HG03196 (cell line): Measurements from ENCODE around the gene RENBP.
"Not testable (repeated sequence)": the region's sequence is repeated elsewhere in the genome, so short reads cannot be mapped to it uniquely, and the experiment has no call there.

ENCODE experiments used
- ATAC-seq: cut with Tn5 transposase; IDR thresholded peaks from one replicate; pipeline ENCODE4 v1.9.1; 2021; ENCODE audit not compliant: unreplicated experiment

The RENBP gene

GRCh38 chrX:153944140-153944799 lies at the start of gene RENBP:
RENBP (minus strand) TSS chrX:153944643; CDS start chrX:153944610, 33 bp downstream.
- no peak for ATAC-seq

GRCh38 chrX:153993978-153994377 lies 49.5 kb upstream of the RENBP start:
- ATAC-seq: no peak

DNA sequence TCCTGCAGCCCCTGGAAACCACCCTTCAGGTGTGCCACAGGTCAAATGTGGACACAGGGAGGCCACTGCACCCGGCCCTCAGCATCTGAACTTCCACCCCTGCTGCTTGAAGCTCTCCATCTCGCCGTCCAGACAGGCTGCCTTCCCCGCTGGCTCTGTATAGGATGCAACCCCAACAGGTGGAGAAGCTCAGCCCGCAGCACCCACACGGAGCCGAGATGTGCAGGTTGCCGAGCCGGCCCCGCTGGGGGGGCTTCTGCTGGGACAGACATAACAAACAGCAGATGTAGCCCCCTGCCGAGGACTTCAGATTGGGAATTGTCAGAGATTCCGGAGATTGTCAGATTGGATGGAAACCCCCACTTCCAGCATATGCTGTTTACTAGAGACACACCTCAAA lies 48.6 kb upstream of the RENBP start:
- no peak for ATAC-seq

GRCh38 chrX:153992180-153992579 lies 47.7 kb upstream of the RENBP start:
- ATAC-seq: no peak

GRCh38 chrX:153991013-153991580 lies 46.7 kb upstream of the RENBP start:
- no peak for ATAC-seq

GRCh38 chrX:153989973-153990655 lies 45.7 kb upstream of the RENBP start:
- no peak for ATAC-seq

DNA sequence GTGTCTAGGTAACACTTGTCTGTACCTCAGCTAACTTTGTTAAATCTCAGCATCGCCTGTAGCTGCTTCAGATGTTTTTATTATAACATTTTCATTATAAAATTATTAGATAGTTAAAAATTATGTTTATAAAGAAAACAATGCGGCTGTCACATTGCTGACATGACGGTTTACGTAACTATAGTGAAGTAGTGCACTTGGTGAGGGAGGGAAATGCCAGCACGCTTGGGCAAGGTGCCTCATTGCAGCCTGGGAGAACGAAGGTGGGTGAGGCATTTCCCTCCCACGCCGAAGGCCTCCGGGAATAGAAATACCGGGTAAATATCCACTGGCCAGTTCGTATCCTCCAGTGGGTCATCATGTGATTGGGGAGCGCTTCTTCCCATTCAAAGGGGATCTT lies 44.0 kb upstream of the RENBP start:
- no peak for ATAC-seq

- ATAC-seq: no peak
These were observed 40.1 kb upstream of the RENBP start for GRCh38 chrX:153984351-153985178.

DNA sequence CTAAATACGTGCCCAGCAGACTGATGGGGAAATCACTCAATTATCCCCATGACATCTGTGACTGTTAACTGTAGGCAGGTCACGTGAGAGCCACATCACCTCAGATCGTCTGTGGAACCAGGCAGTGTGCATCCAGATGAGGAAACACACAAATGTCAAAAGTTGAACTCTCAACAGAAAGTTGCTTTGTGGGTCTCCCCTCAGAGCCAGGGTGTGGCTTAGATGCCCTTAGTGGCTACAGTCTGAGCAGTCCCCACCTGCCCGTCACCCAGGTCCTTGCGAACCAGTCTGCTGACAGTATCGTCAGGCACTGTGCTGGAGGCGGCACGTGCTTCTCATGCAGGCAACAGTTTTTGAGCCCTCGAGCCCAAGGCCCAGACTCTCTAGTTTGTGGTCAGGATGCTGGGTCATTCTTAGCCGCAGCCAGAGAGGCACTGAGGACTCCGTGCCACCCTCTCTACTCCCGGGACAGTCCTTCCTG lies 38.9 kb upstream of the RENBP start:
- no peak for ATAC-seq

DNA sequence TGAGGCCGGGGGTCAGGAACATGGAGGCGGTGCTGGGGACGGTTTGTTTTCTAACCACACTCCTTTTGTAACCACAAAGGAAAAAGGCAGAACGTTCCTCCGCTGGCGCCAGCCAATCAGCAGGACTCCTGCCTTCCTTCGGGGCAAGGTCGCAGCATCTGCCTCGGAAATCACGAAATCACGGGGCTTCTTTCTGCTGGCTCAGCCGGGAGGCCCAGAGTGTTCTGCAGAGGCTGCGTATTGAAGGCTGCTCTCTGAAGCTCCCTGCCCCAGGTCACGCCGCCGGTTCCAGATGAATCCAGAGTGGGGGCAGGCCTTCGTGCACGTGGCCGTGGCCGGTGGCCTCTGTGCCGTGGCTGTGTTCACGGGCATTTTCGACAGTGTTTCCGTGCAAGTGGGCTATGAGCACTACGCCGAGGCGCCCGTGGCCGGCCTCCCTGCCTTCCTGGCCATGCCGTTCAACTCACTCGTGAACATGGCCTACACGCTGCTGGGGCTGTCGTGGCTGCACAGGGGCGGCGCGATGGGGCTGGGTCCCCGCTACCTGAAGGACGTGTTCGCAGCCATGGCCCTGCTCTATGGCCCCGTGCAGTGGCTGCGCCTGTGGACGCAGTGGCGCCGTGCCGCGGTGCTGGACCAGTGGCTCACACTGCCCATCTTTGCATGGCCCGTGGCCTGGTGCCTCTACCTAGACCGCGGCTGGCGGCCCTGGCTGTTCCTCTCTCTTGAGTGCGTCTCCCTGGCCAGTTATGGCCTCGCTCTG lies 37.5 kb upstream of the RENBP start:
- no peak for ATAC-seq

DNA sequence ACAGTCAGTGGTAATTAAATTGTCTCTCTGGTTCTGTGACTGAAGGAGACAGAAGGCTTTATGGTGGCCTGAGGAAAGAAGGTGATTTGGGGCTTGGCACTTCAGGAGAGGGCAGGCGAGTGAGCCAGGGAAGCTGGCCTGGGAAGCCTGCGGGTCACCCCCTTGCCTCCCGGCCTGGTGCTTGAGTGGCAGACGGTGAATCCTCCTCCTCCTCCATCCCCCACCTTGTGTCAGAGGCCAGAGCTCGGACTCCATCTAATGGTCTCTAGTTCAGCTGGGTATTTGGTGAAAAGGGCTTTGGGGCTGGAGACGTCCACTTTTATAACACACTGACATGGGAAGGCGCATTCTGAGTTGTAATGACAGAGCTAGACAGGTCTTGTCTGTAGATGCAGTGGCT lies 36.8 kb upstream of the RENBP start:
- no peak for ATAC-seq

- not testable (repeated sequence) for ATAC-seq
These were observed 36.0 kb upstream of the RENBP start for GRCh38 chrX:153980394-153980793.

GRCh38 chrX:153974726-153975286 lies 30.4 kb upstream of the RENBP start:
- ATAC-seq: no peak

DNA sequence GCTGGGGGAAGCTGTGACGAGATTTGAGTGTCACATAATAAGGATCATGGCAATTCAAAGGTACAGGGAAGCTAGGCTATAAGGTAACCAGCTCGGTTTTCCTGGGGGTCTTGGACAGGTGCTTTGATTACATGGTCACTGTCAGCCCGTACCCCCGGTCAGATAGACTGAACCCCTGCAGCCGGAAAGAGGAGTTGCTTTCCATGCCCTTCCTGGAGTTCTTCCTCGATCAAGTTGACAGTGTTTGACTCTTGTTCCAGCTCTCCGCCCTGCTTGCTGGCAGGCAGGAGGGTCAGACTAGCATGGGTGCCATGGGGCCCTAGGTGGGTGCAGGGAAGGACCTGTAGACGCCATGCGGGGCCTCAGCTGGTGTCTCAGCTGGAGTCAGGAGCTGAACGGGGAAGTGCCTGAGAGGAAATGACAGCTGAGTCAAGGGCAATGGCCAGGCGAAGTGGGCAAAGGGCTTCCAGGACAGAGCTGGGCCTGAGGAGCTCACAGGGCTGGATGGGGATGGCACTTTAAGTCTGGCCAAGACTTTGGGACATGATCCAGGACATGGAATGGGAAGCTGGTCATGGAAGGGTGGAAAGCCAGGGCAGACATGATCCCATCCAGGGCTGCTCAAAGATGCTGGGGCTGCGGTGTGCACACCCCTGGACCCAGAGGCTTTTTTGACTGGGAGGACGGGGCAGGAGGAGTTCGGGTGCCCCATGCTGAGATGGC lies 29.7 kb upstream of the RENBP start:
- no peak for ATAC-seq

DNA sequence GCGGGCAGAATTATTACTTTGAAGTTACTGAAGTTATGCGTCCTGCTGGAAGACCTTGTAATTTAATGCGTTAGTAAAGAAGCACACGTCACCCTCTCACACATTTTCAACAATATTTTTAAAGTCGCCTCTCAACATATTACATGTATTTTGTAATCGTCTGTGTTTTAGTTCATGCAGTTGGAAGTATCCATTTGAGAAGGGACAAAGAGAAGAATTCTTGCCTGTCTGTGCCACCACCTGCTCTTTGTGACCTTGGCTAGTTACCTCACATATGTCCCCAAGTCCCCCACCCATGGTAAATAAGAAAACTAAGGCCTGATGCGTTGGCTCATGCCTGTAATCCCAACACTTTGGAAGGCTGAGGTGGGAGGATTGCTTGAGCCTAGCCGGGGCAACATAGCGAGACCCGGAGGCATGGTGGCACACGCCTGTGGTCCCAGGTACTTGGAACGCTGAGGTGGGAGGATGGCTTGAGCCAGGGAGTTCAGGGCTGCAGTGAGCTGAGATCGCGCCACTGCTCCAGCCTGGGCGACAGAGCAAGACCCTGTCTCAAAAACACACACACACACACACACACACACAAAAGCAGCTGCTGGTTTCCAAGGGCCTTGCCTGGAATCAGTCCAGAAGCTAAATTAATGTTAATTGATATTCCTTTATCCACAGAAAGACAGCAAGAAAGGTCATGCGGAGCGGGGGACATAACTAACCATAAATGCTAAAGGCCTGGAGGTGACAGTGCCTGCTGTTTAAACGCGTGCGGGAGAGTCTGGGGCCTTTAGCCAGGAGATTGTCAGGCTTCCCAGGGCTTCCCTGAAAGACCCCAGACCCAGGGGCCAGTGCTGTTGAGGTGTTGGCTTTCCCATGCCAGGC lies 28.9 kb upstream of the RENBP start:
- no peak for ATAC-seq

- ATAC-seq: peak; percentile 38
These were observed 28.1 kb upstream of the RENBP start, which contains the start of gene TMEM187 for GRCh38 chrX:153972368-153973126. TMEM187 (plus strand) TSS chrX:153972754; CDS start chrX:153982063, 9,309 bp downstream.

DNA sequence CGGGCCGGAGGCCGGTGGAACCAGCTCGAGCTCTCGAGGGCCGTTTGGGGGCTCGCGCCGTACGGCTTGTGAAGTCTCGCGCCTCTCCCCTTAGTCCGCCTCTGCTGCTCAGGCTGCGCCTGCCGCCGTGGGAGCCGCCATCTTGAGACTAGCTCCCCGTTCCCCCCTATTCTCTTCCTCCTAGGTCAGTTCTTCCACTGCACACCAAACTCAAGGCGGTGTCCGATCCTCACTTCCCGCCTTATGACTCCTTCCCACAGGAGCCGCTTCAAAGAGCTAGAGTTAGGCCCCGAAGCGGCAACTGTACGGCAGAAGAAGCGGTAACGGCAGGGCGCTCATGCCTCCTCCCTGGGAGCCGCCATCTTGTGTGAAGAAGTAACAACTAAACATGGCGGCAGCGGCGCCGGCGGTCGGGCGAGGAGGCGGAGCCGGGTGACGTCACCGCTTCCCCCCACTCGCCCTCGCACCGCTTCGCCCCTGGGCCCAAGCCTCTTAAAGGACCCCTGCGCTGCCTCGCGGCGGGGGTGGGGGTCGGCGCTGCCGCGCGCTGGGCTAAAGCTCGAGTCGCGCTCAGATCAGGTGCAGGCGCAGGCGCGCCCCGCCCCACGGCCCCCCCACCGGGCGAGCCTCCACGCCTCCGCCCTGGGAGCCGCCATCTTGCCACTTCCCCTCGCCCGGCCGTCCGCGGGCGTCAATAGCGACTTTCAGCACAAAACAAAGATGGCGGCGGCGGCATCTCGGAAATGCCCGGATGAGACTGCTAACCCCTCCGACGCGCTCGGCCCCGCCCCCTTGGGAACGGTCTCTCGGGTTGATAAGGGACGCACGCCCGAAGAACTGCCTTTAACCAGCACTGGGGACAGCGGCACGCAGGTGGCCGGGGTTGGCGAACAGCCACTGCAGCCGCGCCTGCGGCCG lies 27.3 kb upstream of the RENBP start, which contains the start of gene HCFC1:
HCFC1 (minus strand) TSS at position 369 of the 918 bp plus-strand sequence. CDS start 978 bp downstream, outside the sequence.
- peak; percentile 40 for ATAC-seq
